Activated T-cell treated with anti-CD3 and anti-CD28 coated beads for 24 hours (primary cell): ENCODE results near the gene RHOF.

ENCODE experiments used
- DNase-seq: peaks from one replicate; pipeline ENCODE4 v3.0.0-alpha.2; 2020; ENCODE audit warnings: low read depth

The RHOF gene

GRCh38 chr12:121804417-121805111, 11.1 kb upstream of the RHOF start:
- no peak for DNase-seq

GRCh38 chr12:121803861-121804416, 10.5 kb upstream of the RHOF start, which contains the start of gene SETD1B:
Gene SETD1B, plus strand, starts transcription at chr12:121804009. Its CDS starts 729 bp downstream, at chr12:121804738.
- DNase-seq, result no peak

GRCh38 chr12:121802843-121803698, 9.6 kb upstream of the RHOF start:
- DNase-seq, result peak; percentile 78

GRCh38 chr12:121802485-121802842, 9.0 kb upstream of the RHOF start:
- DNase-seq, result no peak

- no peak for DNase-seq
Observed at GRCh38 chr12:121801595-121802484, 8.4 kb upstream of the RHOF start.

GRCh38 chr12:121800694-121801594, 7.5 kb upstream of the RHOF start:
- DNase-seq, result no peak

- peak; percentile 81 for DNase-seq
Observed at GRCh38 chr12:121799842-121800693, 6.6 kb upstream of the RHOF start.

- no peak for DNase-seq
Observed at GRCh38 chr12:121799156-121799841, 5.8 kb upstream of the RHOF start.

GRCh38 chr12:121798787-121799155, 5.3 kb upstream of the RHOF start:
- DNase-seq, result no peak

GRCh38 chr12:121797937-121798786, 4.7 kb upstream of the RHOF start:
- DNase-seq, result no peak

GRCh38 chr12:121796855-121797751, 3.6 kb upstream of the RHOF start:
- no peak for DNase-seq

GRCh38 chr12:121795034-121795968, 1.8 kb upstream of the RHOF start:
- peak; percentile 78 for DNase-seq

- no peak for DNase-seq
Observed at GRCh38 chr12:121794534-121795033, 1.1 kb upstream of the RHOF start.

- DNase-seq, result peak; percentile 93
Observed at GRCh38 chr12:121793838-121794533, 498 bp upstream of the RHOF start.
